Measurements from ENCODE around the gene FERMT1.

GRCh38 chr20:6038256-6038655 lies 84.6 kb downstream of the FERMT1 start:
- TF ChIP-seq POLR2A (IDR thresholded peaks at IDR 0.05; ENCODE audit: low read length) = no peak
- no peak for TF ChIP-seq GATA1 (IDR thresholded peaks at IDR 0.05; ENCODE audit: low read depth, low read length)

Data from erythroblast (primary cell).